SK-N-SH (cell line): ENCODE data around the gene NRCAM. TPM values are rescaled to one million over a fixed set of nuclear protein-coding genes. Genes with fewer than 3 reads are reported as not detected.
A peak's percentile ranks its signal among the peaks of the same experiment; 100 is the strongest.

ENCODE experiments used
- CTCF ChIA-PET: fragments of 300-600, 350-600 bp; formaldehyde crosslinking; extraction: SDS; loops from one replicate; lab custom pipeline; 2021; lab: Yijun Ruan, JAX
- POLR2A ChIA-PET: fragments of 350-600 bp; sonication (Branson Sonifier 250); formaldehyde crosslinking; extraction: SDS; loops from one replicate; lab custom pipeline; 2020; ENCODE audit warnings: antibody characterized with exemption, inconsistent platforms; lab: Yijun Ruan, JAX
- DNase-seq: peaks from one replicate; pipeline ENCODE4 v3.0.0; 2012
- H2AFZ ChIP-seq: fragments of 200-600 bp; sonication (generic); 2 replicates; pipeline ENCODE4 v1.8.1; 2016; ENCODE audit warnings: antibody characterized with exemption, mild to moderate bottlenecking, low read depth
- H3F3A ChIP-seq: fragments of 200-600 bp; sonication (generic); replicated peaks from 2 replicates; pipeline ENCODE3; 2016; ENCODE audit warnings: antibody characterized with exemption, mild to moderate bottlenecking; ENCODE audit not compliant: insufficient read depth
- H3K27ac ChIP-seq, 2 experiments: fragments of 200-500 bp in 1 of 2; fragments of 200-600 bp in 1 of 2; sonication (Bioruptor generic) in 1 of 2; sonication (generic), shearing (Covaris generic) in 1 of 2; 2 replicates each; pipeline versions ENCODE4 v1.5.1 to v1.6.1; 2014 to 2016; ENCODE audit warnings: low read depth in 2 of 2, inconsistent platforms in 1 of 2, low read length in 1 of 2, mild to moderate bottlenecking in 1 of 2, mixed read lengths in 1 of 2
- H3K27me3 ChIP-seq: fragments of 200-600 bp; sonication (generic), shearing (Covaris generic); 2 replicates; pipeline ENCODE4 v1.6.1; 2016; ENCODE audit warnings: mixed run types; ENCODE audit not compliant: insufficient read depth
- H3K36me3 ChIP-seq, 2 experiments: fragments of 200-500 bp in 1 of 2; fragments of 200-600 bp in 1 of 2; sonication (Bioruptor generic) in 1 of 2; sonication (generic) in 1 of 2; replicated peaks in 1 of 2; 2 replicates each; pipeline versions ENCODE3 to v1.5.1; 2014 to 2016; ENCODE audit warnings: low read length in 1 of 2, mild to moderate bottlenecking in 1 of 2; ENCODE audit not compliant: insufficient read depth in 2 of 2, control insufficient read depth in 1 of 2
- H3K4me1 ChIP-seq, 2 experiments: fragments of 200-500 bp in 1 of 2; fragments of 200-600 bp in 1 of 2; sonication (Bioruptor generic) in 1 of 2; sonication (generic), shearing (Covaris generic) in 1 of 2; 2 replicates each; pipeline versions ENCODE4 v1.5.1 to v1.6.1; 2014 to 2016; ENCODE audit warnings: low read depth in 1 of 2, low read length in 1 of 2, mixed run types in 1 of 2; ENCODE audit not compliant: insufficient read depth in 2 of 2, control insufficient read depth in 1 of 2
- H3K4me2 ChIP-seq: fragments of 200-600 bp; sonication (generic), shearing (Covaris generic); 2 replicates; pipeline ENCODE4 v1.6.1; 2017; ENCODE audit warnings: mixed run types
- H3K4me3 ChIP-seq, 2 experiments: fragments of 200-500 bp in 1 of 2; fragments of 200-600 bp in 1 of 2; sonication (Bioruptor generic) in 1 of 2; sonication (generic), shearing (Covaris generic) in 1 of 2; 2 replicates each; pipeline versions ENCODE4 v1.5.1 to v1.8.1; 2014 to 2016; ENCODE audit warnings: low read depth in 2 of 2, inconsistent platforms in 1 of 2, low read length in 1 of 2, mild to moderate bottlenecking in 1 of 2, mixed read lengths in 1 of 2, moderate library complexity in 1 of 2
- H3K79me2 ChIP-seq: fragments of 200-600 bp; sonication (generic); 2 replicates; pipeline ENCODE4 v1.8.1; 2017; ENCODE audit warnings: mild to moderate bottlenecking; ENCODE audit not compliant: insufficient read depth
- H3K9ac ChIP-seq: fragments of 200-600 bp; sonication (generic); 2 replicates; pipeline ENCODE4 v1.6.1; 2017; ENCODE audit warnings: mixed run types
- H3K9me2 ChIP-seq: fragments of 200-600 bp; sonication (generic); 2 replicates; pipeline ENCODE4 v1.6.1; 2017; ENCODE audit warnings: mixed run types
- H3K9me3 ChIP-seq: fragments of 200-600 bp; sonication (generic); 2 replicates; pipeline ENCODE4 v1.6.1; 2017; ENCODE audit warnings: mixed run types, mild to moderate bottlenecking, moderate library complexity
- H4K20me1 ChIP-seq: fragments of 200-600 bp; sonication (generic); 2 replicates; pipeline ENCODE4 v1.6.1; 2017; ENCODE audit warnings: mild to moderate bottlenecking, mixed run types; ENCODE audit not compliant: insufficient read depth
- CHD2 ChIP-seq: fragments of 150-350 bp; IDR thresholded peaks from 2 replicates; pipeline ENCODE4 v1.6.1; 2018; ENCODE audit warnings: low read length; ENCODE audit not compliant: partially characterized antibody
- ELF1 ChIP-seq: IDR thresholded peaks from 2 replicates; pipeline ENCODE4 v1.4.0; 2012
- FOSL2 ChIP-seq: IDR thresholded peaks from 2 replicates; pipeline ENCODE4 v1.4.0; 2012; ENCODE audit warnings: low read depth, mild to moderate bottlenecking, moderate library complexity, borderline replicate concordance
- FOXJ3 ChIP-seq: sonication (generic); formaldehyde crosslinking; IDR thresholded peaks from 2 replicates; pipeline ENCODE4 v1.5.1; 2020; ENCODE audit warnings: mild to moderate bottlenecking, missing genetic modification reagents
- FOXM1 ChIP-seq: IDR thresholded peaks from 2 replicates; pipeline ENCODE4 v1.4.0; 2012; ENCODE audit warnings: low read depth, mild to moderate bottlenecking
- GATA2 ChIP-seq: sonication (generic); formaldehyde crosslinking; IDR thresholded peaks from 2 replicates; pipeline ENCODE4 v1.5.0; 2020; ENCODE audit warnings: mild to moderate bottlenecking, missing genetic modification reagents
- MXI1 ChIP-seq: IDR thresholded peaks from 2 replicates; pipeline ENCODE4 v1.6.1; 2012; ENCODE audit warnings: mild to moderate bottlenecking, low read depth, low read length, improper control_type of control experiment
- NFIC ChIP-seq: IDR thresholded peaks from 2 replicates; pipeline ENCODE4 v1.4.0; 2012; ENCODE audit warnings: borderline replicate concordance
- NRF1 ChIP-seq: IDR thresholded peaks from 2 replicates; pipeline ENCODE4 v1.6.1; 2012; ENCODE audit warnings: low read depth, mild to moderate bottlenecking, low read length
- POLR2AphosphoS5 ChIP-seq: IDR thresholded peaks from 2 replicates; pipeline ENCODE4 v1.6.1; 2012; ENCODE audit warnings: low read depth, low read length
- RFX5 ChIP-seq: IDR thresholded peaks from 2 replicates; pipeline ENCODE4 v1.6.1; 2012; ENCODE audit warnings: mild to moderate bottlenecking, improper control_type of control experiment, low read length
- SIN3A ChIP-seq: IDR thresholded peaks from 2 replicates; pipeline ENCODE4 v1.6.1; 2012; ENCODE audit warnings: low read depth, mild to moderate bottlenecking, low read length, moderate library complexity, borderline replicate concordance
- SMC3 ChIP-seq: IDR thresholded peaks from 2 replicates; pipeline ENCODE4 v1.6.1; 2012; ENCODE audit warnings: low read depth, low read length, improper control_type of control experiment
- TAF1 ChIP-seq: IDR thresholded peaks from 2 replicates; pipeline ENCODE4 v1.6.1; 2012; ENCODE audit warnings: low read depth, mild to moderate bottlenecking, low read length, moderate library complexity, borderline replicate concordance
- TCF12 ChIP-seq: IDR thresholded peaks from 2 replicates; pipeline ENCODE4 v1.4.0; 2012
- YY1 ChIP-seq: IDR thresholded peaks from 2 replicates; pipeline ENCODE4 v1.4.0; 2012; ENCODE audit warnings: low read depth, mild to moderate bottlenecking
- WGBS: methylation state at CpG from one replicate; pipeline ENCODE4 v1.1.6; 2017; ENCODE audit warnings: low lambda C conversion rate; 5-methylcytosine and 5-hydroxymethylcytosine counted together
- polyA plus RNA-seq, 3 experiments: library from polyadenylated mRNA; depleted of rRNA; stranded (reverse); fragments of >200 nt; gene quantifications; 2 replicates each; pipeline ENCODE4 v1.2.3, GENCODE V29; 2012
- TF ChIP-seq, protein P1 (sequence below): IDR thresholded peaks from 2 replicates; pipeline ENCODE4 v1.6.1; 2012; ENCODE audit warnings: mild to moderate bottlenecking, low read depth, low read length, moderate library complexity
- TF ChIP-seq, protein P2 (sequence below): IDR thresholded peaks from 2 replicates; pipeline ENCODE4 v1.4.0; 2012; ENCODE audit warnings: low read depth, borderline replicate concordance
- TF ChIP-seq, protein P3 (sequence below): fragments of 150-350 bp; IDR thresholded peaks from 2 replicates; pipeline ENCODE4 v1.6.1; 2016; ENCODE audit warnings: mild to moderate bottlenecking, low read depth, low read length

The NRCAM gene
- polyA plus RNA-seq, 1 of the 3 experiments (the other 2 are of a cell fraction): 1.1 TPM

DNA sequence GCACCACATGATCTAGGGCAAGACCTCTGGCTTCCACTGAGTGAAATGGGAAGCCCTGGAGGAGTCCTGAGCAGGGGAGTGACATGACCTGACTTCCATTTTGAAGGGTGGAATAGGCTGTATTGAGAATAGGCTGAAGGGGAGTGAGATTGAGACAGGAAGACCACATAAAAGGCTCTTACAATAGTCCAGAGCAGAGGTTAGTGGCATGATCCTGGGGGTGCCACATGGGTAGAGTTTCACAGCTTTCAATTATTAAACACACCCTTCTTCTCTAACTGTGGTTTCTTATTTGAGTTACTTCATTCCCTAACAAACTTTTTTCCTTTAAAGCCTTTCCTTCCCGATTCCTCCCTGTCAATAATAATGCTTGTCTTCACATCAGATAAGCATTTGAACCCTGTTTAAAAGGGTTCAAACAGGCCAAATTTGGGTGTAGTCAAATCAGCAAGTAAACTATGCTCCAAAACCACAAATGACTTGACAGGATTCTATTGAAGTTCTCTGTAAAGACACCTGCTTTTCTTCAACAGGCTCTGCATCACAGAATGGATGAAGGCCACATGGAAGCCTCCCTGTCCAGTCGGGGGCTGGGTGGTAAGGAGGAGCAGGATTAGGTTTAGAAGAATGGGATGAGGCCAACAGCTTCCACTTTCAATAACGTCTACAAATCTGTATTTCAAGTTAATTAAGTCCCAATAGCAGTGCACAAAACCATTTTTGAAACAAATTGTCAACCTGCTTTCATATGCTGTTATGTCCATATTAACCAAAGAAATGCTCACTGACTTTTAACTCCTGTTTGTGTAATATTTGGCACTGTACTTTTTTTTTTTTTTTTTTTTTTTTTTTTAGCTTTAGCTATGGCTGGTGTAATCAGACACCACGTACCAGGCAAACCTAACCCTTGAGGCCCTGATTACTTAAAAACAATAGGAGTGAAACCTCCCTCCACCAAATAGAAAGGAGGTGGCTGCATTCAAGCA is 131.9 kb downstream of the NRCAM start:
- H3K36me3 ChIP-seq: no peaks in the 10 kb centered on the region
- H3K4me2 ChIP-seq: no peak overlapping the region
- no peak overlapping the region for H2AFZ ChIP-seq
- no peak for TF ChIP-seq MXI1
- TF ChIP-seq, protein P1, sequence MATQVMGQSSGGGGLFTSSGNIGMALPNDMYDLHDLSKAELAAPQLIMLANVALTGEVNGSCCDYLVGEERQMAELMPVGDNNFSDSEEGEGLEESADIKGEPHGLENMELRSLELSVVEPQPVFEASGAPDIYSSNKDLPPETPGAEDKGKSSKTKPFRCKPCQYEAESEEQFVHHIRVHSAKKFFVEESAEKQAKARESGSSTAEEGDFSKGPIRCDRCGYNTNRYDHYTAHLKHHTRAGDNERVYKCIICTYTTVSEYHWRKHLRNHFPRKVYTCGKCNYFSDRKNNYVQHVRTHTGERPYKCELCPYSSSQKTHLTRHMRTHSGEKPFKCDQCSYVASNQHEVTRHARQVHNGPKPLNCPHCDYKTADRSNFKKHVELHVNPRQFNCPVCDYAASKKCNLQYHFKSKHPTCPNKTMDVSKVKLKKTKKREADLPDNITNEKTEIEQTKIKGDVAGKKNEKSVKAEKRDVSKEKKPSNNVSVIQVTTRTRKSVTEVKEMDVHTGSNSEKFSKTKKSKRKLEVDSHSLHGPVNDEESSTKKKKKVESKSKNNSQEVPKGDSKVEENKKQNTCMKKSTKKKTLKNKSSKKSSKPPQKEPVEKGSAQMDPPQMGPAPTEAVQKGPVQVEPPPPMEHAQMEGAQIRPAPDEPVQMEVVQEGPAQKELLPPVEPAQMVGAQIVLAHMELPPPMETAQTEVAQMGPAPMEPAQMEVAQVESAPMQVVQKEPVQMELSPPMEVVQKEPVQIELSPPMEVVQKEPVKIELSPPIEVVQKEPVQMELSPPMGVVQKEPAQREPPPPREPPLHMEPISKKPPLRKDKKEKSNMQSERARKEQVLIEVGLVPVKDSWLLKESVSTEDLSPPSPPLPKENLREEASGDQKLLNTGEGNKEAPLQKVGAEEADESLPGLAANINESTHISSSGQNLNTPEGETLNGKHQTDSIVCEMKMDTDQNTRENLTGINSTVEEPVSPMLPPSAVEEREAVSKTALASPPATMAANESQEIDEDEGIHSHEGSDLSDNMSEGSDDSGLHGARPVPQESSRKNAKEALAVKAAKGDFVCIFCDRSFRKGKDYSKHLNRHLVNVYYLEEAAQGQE: no peak
- TF ChIP-seq FOSL2: no peak
- TF ChIP-seq SMC3: no peak
- TF ChIP-seq, protein P2, sequence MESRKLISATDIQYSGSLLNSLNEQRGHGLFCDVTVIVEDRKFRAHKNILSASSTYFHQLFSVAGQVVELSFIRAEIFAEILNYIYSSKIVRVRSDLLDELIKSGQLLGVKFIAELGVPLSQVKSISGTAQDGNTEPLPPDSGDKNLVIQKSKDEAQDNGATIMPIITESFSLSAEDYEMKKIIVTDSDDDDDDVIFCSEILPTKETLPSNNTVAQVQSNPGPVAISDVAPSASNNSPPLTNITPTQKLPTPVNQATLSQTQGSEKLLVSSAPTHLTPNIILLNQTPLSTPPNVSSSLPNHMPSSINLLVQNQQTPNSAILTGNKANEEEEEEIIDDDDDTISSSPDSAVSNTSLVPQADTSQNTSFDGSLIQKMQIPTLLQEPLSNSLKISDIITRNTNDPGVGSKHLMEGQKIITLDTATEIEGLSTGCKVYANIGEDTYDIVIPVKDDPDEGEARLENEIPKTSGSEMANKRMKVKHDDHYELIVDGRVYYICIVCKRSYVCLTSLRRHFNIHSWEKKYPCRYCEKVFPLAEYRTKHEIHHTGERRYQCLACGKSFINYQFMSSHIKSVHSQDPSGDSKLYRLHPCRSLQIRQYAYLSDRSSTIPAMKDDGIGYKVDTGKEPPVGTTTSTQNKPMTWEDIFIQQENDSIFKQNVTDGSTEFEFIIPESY: no peak
- TF ChIP-seq, protein P3, sequence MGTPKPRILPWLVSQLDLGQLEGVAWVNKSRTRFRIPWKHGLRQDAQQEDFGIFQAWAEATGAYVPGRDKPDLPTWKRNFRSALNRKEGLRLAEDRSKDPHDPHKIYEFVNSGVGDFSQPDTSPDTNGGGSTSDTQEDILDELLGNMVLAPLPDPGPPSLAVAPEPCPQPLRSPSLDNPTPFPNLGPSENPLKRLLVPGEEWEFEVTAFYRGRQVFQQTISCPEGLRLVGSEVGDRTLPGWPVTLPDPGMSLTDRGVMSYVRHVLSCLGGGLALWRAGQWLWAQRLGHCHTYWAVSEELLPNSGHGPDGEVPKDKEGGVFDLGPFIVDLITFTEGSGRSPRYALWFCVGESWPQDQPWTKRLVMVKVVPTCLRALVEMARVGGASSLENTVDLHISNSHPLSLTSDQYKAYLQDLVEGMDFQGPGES: no peak
- no peak for TF ChIP-seq POLR2AphosphoS5
- TF ChIP-seq GATA2 (CRISPR knock-in tag): no peak
- no peak for TF ChIP-seq FOXJ3 (CRISPR knock-in tag)
- TF ChIP-seq TCF12: no peak
- TF ChIP-seq RFX5: no peak
- TF ChIP-seq NRF1: no peak
- TF ChIP-seq CHD2: no peak
- TF ChIP-seq FOXM1: no peak
- no peak for TF ChIP-seq SIN3A
- no peak for TF ChIP-seq ELF1
- TF ChIP-seq YY1: no peak
- TF ChIP-seq TAF1: no peak
- TF ChIP-seq NFIC: no peak
- H3K4me1 ChIP-seq: peaks cover 0 to 32% of the 10 kb centered on the region in 2 experiments; a peak in 2 of 4 replicates
- no peaks in the 10 kb centered on the region for H3K9me2 ChIP-seq
- no peaks in the 10 kb centered on the region for H3K27me3 ChIP-seq
- no peak overlapping the region for H3K4me3 ChIP-seq
- ChIA-PET CTCF (interaction anchor here (1.6 to 1.7 kb wide), 2 partner anchors 12 to 16 kb away, joined by 4 to 13 read pairs; no protein-coding TSS in a partner anchor), POLR2A (interaction anchor here (1.2 kb wide), 1 partner anchor 15 kb away, joined by 3 read pairs; no protein-coding TSS in a partner anchor)
- no peak overlapping the region for H3K9ac ChIP-seq
- H4K20me1 ChIP-seq: no peaks in the 10 kb centered on the region
- no peaks in the 10 kb centered on the region for H3K79me2 ChIP-seq
- H3F3A ChIP-seq: no peaks in the 10 kb centered on the region
- H3K9me3 ChIP-seq: no peaks in the 10 kb centered on the region
- DNase-seq: no peak
- peak overlapping the region in 1 of 2 experiments; percentile 11; a peak in 1 of 4 replicates for H3K27ac ChIP-seq
- 47% methylated on average over 4 of the region's 4 CpGs for WGBS
